ENCODE results near the gene DYNLRB1. TPM values are rescaled to one million over a fixed set of nuclear protein-coding genes. Genes with fewer than 3 reads are reported as not detected.
A peak's percentile ranks its signal among the peaks of the same experiment; 100 is the strongest.

The DYNLRB1 gene
- total RNA-seq, 1 experiment from 2014 or later: 177 TPM

DNA sequence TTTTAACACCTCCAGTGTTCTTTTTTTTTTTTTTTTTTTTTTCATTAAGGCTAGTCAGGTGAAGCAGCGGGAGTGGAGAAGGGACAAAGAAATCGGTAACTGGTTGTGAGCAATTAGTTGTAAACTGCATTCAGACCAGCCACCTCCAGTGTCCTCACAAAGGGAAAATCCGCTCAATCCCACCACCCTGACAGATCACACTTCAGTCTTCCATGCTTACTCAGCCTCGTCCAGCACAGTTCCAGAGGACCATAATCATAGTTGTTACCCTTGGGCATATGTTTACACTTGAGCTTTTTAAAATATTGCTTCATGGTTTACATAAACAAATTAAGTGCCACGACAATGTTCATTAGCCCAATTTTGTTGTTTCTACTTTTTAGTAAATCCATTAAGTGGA is 10.2 kb downstream of the DYNLRB1 start:
- DNase-seq (no peak), ATAC-seq (no peak)
- ChIA-PET CTCF (interaction anchor here (1.4 kb wide), 1 partner anchor 214 kb away, joined by 3 read pairs; no protein-coding TSS in a partner anchor), POLR2A (ENCODE audit: unreplicated experiment) (interaction anchor here (1.8 kb wide), 1 partner anchor 10 kb away, joined by 26 read pairs; the partner anchor contains the start of gene DYNLRB1)
- no peaks in the 10 kb centered on the region for H3K27me3 ChIP-seq (ENCODE audit: low read length)
- intact Hi-C loops (cut with micrococcal nuclease): loop anchor here (1.0 kb wide), 1 partner anchor 10 kb away; the partner anchor contains the start of gene DYNLRB1
- peaks cover 48% of the 10 kb centered on the region for H3K79me2 ChIP-seq (ENCODE audit: low read length)
- H4K20me1 ChIP-seq (ENCODE audit: low read length): peaks cover 7% of the 10 kb centered on the region
- peak overlapping the region; percentile 84 for H3K27ac ChIP-seq (ENCODE audit: low read length)
- H3K4me1 ChIP-seq (ENCODE audit: insufficient read depth, low read length): peaks cover 44% of the 10 kb centered on the region
- no peak overlapping the region for H2AFZ ChIP-seq (ENCODE audit: low read length)
- H3K9me3 ChIP-seq (ENCODE audit: low read length): no peaks in the 10 kb centered on the region
- H3K36me3 ChIP-seq (ENCODE audit: low read depth, low read length): peaks cover 32% of the 10 kb centered on the region
- H3K9ac ChIP-seq (ENCODE audit: low read length): peak overlapping the region; percentile 64
- peaks cover 5% of the 10 kb centered on the region for H3F3A ChIP-seq (ENCODE audit: low read length, unreplicated experiment)
- H3K4me2 ChIP-seq (ENCODE audit: low read length): peak overlapping the region; percentile 66
- TSS peak; percentile 36 for BruUV-seq (replicated peaks)
- peak overlapping the region; percentile 17; the same call in 1 of the 2 replicates for H3K4me3 ChIP-seq (ENCODE audit: low read length)
- TF ChIP-seq EZH2phosphoT487 (IDR thresholded peaks at IDR 0.05; ENCODE audit: borderline replicate concordance, low read length) (no peak), EZH2 (IDR thresholded peaks at IDR 0.05; ENCODE audit: low read length, unreplicated experiment) (no peak)
- TF ChIP-seq, protein P1, sequence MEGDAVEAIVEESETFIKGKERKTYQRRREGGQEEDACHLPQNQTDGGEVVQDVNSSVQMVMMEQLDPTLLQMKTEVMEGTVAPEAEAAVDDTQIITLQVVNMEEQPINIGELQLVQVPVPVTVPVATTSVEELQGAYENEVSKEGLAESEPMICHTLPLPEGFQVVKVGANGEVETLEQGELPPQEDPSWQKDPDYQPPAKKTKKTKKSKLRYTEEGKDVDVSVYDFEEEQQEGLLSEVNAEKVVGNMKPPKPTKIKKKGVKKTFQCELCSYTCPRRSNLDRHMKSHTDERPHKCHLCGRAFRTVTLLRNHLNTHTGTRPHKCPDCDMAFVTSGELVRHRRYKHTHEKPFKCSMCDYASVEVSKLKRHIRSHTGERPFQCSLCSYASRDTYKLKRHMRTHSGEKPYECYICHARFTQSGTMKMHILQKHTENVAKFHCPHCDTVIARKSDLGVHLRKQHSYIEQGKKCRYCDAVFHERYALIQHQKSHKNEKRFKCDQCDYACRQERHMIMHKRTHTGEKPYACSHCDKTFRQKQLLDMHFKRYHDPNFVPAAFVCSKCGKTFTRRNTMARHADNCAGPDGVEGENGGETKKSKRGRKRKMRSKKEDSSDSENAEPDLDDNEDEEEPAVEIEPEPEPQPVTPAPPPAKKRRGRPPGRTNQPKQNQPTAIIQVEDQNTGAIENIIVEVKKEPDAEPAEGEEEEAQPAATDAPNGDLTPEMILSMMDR (conservative IDR thresholded peaks at IDR 0.05; ENCODE audit: low read depth, low read length): no peak
- no peaks in the 10 kb centered on the region for H3K9me2 ChIP-seq (replicated peaks; ENCODE audit: low read length)

DNA sequence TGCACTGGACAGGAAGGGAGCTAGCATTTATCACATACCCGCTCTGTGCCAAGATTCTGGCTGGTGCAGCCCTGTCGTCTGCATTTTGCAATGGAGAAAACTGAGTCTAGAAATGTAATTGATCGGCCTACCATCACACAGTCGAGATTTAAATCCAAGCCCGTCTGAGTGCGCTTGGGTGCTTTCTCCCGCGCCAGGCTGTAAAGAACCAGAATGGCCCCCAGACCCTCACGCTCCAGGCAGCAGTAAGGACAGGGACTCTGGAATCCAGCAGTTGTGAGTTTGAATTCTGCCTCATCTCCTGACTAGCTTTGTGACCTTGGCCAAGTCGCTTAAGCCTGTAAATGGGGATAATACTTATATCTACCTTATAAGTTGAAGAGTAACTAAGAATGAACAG is 10.8 kb downstream of the DYNLRB1 start:
- Histone ChIP-seq H3K27ac (ENCODE audit: low read length) (peak overlapping the region; percentile 84), H3K4me1 (ENCODE audit: insufficient read depth, low read length) (peaks cover 44% of the 10 kb centered on the region), H3K36me3 (ENCODE audit: low read depth, low read length) (peaks cover 33% of the 10 kb centered on the region), H3K79me2 (ENCODE audit: low read length) (peaks cover 42% of the 10 kb centered on the region), H3K4me3 (ENCODE audit: low read length) (0 out of 2 replicates have a peak overlapping the region, but pooled peaks have one; percentile 17), H4K20me1 (ENCODE audit: low read length) (peaks cover 7% of the 10 kb centered on the region), H3K4me2 (ENCODE audit: low read length) (peak overlapping the region; percentile 66; the same call in 1 of the 2 replicates), H3K9ac (ENCODE audit: low read length) (peak overlapping the region; percentile 64; the same call in 1 of the 2 replicates), H3F3A (ENCODE audit: low read length, unreplicated experiment) (peaks cover 5% of the 10 kb centered on the region), H3K27me3 (ENCODE audit: low read length) (no peaks in the 10 kb centered on the region), H3K9me3 (ENCODE audit: low read length) (no peaks in the 10 kb centered on the region), H3K9me2 (replicated peaks; ENCODE audit: low read length) (no peaks in the 10 kb centered on the region), H2AFZ (ENCODE audit: low read length) (no peak overlapping the region)
- BruUV-seq (replicated peaks): no TSS peak
- intact Hi-C loops (cut with micrococcal nuclease): no loop called here
- no peak for TF ChIP-seq EZH2phosphoT487 (IDR thresholded peaks at IDR 0.05; ENCODE audit: borderline replicate concordance, low read length)
- no peak for TF ChIP-seq EZH2 (IDR thresholded peaks at IDR 0.05; ENCODE audit: low read length, unreplicated experiment)
- TF ChIP-seq, protein P1 (conservative IDR thresholded peaks at IDR 0.05; ENCODE audit: low read depth, low read length): no peak
- POLR2A ChIA-PET (ENCODE audit: unreplicated experiment): no interaction called here
- DNase-seq (no peak), ATAC-seq (no peak)
- CTCF ChIA-PET: interaction anchor here (0.7 kb wide), 1 partner anchor 243 kb away, joined by 3 read pairs; no protein-coding TSS in a partner anchor

DNA sequence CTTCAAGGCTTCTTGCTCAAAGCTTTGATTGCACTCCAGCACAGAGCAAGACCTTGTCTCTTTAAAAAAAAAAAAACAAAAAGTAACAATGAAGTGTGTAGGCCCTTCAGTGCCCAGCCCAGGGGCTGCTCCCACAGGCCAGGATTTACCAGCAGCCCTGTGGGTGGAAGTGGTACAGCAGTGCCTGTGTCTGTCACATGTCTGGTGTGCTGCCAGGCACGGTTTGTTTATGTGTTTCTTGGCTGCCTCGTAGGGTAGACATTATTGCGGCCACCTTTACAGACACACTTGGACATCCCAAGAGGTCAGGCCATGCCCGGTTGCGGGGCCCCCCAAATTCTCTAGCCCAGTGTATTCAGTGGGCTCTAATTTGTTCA is 12.7 kb downstream of the DYNLRB1 start:
- DNase-seq (no peak), ATAC-seq (no peak)
- H3K79me2 ChIP-seq (ENCODE audit: low read length): peaks cover 33% of the 10 kb centered on the region
- TF ChIP-seq, protein P1 (conservative IDR thresholded peaks at IDR 0.05; ENCODE audit: low read depth, low read length): no peak
- TF ChIP-seq EZH2phosphoT487 (IDR thresholded peaks at IDR 0.05; ENCODE audit: borderline replicate concordance, low read length): no peak
- TF ChIP-seq EZH2 (IDR thresholded peaks at IDR 0.05; ENCODE audit: low read length, unreplicated experiment): no peak
- H3F3A ChIP-seq (ENCODE audit: low read length, unreplicated experiment): peaks cover 5% of the 10 kb centered on the region
- peaks cover under 1% of the 10 kb centered on the region; the same call in 1 of the 2 replicates for H4K20me1 ChIP-seq (ENCODE audit: low read length)
- no peak overlapping the region for H3K4me3 ChIP-seq (ENCODE audit: low read length)
- H3K9me2 ChIP-seq (replicated peaks; ENCODE audit: low read length): no peaks in the 10 kb centered on the region
- intact Hi-C loops (cut with micrococcal nuclease): no loop called here
- peaks cover 35% of the 10 kb centered on the region for H3K36me3 ChIP-seq (ENCODE audit: low read depth, low read length)
- H2AFZ ChIP-seq (ENCODE audit: low read length): no peak overlapping the region
- POLR2A ChIA-PET (ENCODE audit: unreplicated experiment): no interaction called here
- no TSS peak for BruUV-seq (replicated peaks)
- no peaks in the 10 kb centered on the region for H3K27me3 ChIP-seq (ENCODE audit: low read length)
- H3K9me3 ChIP-seq (ENCODE audit: low read length): no peaks in the 10 kb centered on the region
- CTCF ChIA-PET: no interaction called here
- no peak overlapping the region for H3K27ac ChIP-seq (ENCODE audit: low read length)
- H3K4me2 ChIP-seq (ENCODE audit: low read length): no peak overlapping the region
- peaks cover 28% of the 10 kb centered on the region for H3K4me1 ChIP-seq (ENCODE audit: insufficient read depth, low read length)
- H3K9ac ChIP-seq (ENCODE audit: low read length): no peak overlapping the region
